ENCODE results near the gene RASSF8.

The RASSF8 gene

GRCh38 chr12:26113181-26113654 is 154.7 kb downstream of the RASSF8 start:
- peak; percentile 9 to 30 for DNase-seq
- TF ChIP-seq POLR2A (IDR thresholded peaks at IDR 0.05; ENCODE audit: low read length) (no peak), GATA1 (IDR thresholded peaks at IDR 0.05; ENCODE audit: low read depth, low read length) (no peak)

GRCh38 chr12:26113853-26114719 is 155.6 kb downstream of the RASSF8 start:
- TF ChIP-seq POLR2A (IDR thresholded peaks at IDR 0.05; ENCODE audit: low read length), result peak; percentile 23
- TF ChIP-seq GATA1 (IDR thresholded peaks at IDR 0.05; ENCODE audit: low read depth, low read length), result no peak
- peak; percentile 89 to 96 for DNase-seq

GRCh38 chr12:26114720-26115401 is 156.4 kb downstream of the RASSF8 start:
- DNase-seq, result peak; percentile 49 to 52
- TF ChIP-seq POLR2A (IDR thresholded peaks at IDR 0.05; ENCODE audit: low read length), result no peak
- no peak for TF ChIP-seq GATA1 (IDR thresholded peaks at IDR 0.05; ENCODE audit: low read depth, low read length)

- TF ChIP-seq POLR2A (IDR thresholded peaks at IDR 0.05; ENCODE audit: low read length), result no peak
- no peak for TF ChIP-seq GATA1 (IDR thresholded peaks at IDR 0.05; ENCODE audit: low read depth, low read length)
- DNase-seq, result peak; percentile 7 to 40
Observed at GRCh38 chr12:26116829-26117715, 158.6 kb downstream of the RASSF8 start.

- no peak for DNase-seq
- TF ChIP-seq GATA1 (IDR thresholded peaks at IDR 0.05; ENCODE audit: low read depth, low read length) (no peak), POLR2A (IDR thresholded peaks at IDR 0.05; ENCODE audit: low read length) (no peak)
Observed at GRCh38 chr12:26118308-26118707, 159.8 kb downstream of the RASSF8 start.

GRCh38 chr12:26119391-26119989 is 161.0 kb downstream of the RASSF8 start:
- DNase-seq, result peak; percentile 9 to 26
- TF ChIP-seq GATA1 (IDR thresholded peaks at IDR 0.05; ENCODE audit: low read depth, low read length), result no peak
- no peak for TF ChIP-seq POLR2A (IDR thresholded peaks at IDR 0.05; ENCODE audit: low read length)

GRCh38 chr12:26120561-26121274 is 162.2 kb downstream of the RASSF8 start:
- no peak for TF ChIP-seq GATA1 (IDR thresholded peaks at IDR 0.05; ENCODE audit: low read depth, low read length)
- TF ChIP-seq POLR2A (IDR thresholded peaks at IDR 0.05; ENCODE audit: low read length), result no peak
- DNase-seq, result no peak

GRCh38 chr12:26121323-26122060 is 163.0 kb downstream of the RASSF8 start:
- peak in 1 of 2 experiments; percentile 31 for DNase-seq
- no peak for TF ChIP-seq POLR2A (IDR thresholded peaks at IDR 0.05; ENCODE audit: low read length)
- no peak for TF ChIP-seq GATA1 (IDR thresholded peaks at IDR 0.05; ENCODE audit: low read depth, low read length)

GRCh38 chr12:26122061-26122680 is 163.7 kb downstream of the RASSF8 start:
- peak; percentile 36 to 53 for DNase-seq
- TF ChIP-seq GATA1 (IDR thresholded peaks at IDR 0.05; ENCODE audit: low read depth, low read length) (no peak), POLR2A (IDR thresholded peaks at IDR 0.05; ENCODE audit: low read length) (no peak)

GRCh38 chr12:26122681-26123481 is 164.4 kb downstream of the RASSF8 start:
- TF ChIP-seq GATA1 (IDR thresholded peaks at IDR 0.05; ENCODE audit: low read depth, low read length), result no peak
- no peak for TF ChIP-seq POLR2A (IDR thresholded peaks at IDR 0.05; ENCODE audit: low read length)
- peak; percentile 36 to 47 for DNase-seq

- TF ChIP-seq POLR2A (IDR thresholded peaks at IDR 0.05; ENCODE audit: low read length), result no peak
- no peak for TF ChIP-seq GATA1 (IDR thresholded peaks at IDR 0.05; ENCODE audit: low read depth, low read length)
- peak; percentile 22 to 27 for DNase-seq
Observed at GRCh38 chr12:26123482-26123980, 165.0 kb downstream of the RASSF8 start.

All from erythroblast (primary cell).